ENCODE data around the gene DHPS.

DHPS gene

DNA sequence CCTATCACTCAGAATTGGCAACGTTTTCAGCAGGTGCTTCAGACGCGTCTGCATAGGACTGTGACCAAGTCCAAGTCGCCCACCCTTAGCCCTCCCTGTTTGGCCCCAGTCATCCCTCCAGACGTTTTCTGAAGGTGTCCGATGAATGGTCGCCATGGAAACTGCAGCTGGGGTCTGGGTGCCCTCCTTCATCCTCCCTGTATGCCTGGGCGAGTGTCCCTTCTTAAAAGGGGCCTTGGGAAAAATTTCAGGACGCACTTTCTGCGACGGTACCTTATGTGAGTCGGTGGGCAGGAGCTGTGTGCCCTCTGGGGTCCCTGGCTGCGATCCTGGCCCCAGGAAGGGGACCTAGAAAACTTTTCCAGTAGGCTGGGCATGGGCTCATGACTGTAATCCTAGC is 40.2 kb downstream of the DHPS start:
- DNase-seq, result no peak

DNA sequence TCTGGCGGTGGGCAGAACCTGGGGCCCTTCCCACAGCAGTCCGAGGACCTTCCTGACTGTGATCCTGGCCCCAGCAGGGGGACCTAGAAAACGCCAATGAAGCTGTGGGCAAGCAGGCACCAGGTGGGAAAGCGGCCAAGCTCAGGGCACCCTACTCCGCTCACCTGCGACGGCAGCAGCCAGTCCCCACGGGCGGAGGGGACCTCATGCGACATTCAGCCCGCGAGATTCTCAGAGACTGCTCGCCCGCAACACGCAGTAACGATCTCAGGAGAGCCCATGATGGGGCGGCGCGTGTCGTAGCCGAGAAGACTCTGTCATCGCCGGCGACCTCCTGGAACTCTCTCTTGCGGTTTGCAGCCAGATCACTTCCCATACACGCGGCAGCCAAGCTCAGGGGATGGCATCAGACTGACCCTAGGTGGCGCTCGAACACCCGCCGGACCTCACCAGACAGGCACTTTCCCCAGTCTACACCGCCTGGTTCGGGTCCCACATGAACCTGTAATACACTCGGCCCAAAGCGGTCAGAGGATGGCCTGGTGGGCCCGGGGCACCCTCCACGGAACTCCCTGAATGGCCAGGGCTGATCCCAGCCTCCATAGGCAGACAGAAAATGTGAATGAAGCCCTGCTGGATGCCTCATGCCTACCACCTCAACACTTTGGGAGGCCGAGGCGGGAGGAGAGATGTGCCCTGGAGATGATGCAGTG is 41.6 kb downstream of the DHPS start:
- no peak for DNase-seq

DNA sequence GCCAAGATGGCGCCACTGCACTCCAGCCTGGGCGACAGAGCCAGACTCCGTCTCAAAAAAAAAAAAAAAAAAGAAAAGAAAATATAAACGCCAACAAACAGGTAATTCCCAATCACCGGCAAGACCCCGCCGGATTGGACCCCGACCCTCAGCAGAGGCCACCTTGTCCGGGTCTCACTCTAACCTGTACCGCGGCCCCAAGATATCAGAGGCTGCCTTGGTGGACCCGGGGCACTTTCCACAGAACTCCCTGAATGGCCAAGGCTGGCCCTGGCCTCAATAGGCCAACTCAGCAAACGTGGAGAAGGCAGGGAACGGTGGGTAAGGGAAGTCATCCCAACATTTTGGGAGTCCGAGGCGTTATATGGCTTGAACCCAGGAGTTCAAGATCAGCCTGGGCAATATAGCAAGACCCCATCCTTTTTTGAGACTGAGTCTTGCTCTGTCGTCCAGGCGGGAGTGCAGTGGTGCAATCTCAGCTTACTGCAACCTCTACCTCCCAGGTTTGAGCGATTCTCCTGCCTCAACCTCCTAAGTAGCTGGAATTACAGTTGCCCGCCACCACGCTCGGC is 43.0 kb downstream of the DHPS start:
- no peak for DNase-seq

DNA sequence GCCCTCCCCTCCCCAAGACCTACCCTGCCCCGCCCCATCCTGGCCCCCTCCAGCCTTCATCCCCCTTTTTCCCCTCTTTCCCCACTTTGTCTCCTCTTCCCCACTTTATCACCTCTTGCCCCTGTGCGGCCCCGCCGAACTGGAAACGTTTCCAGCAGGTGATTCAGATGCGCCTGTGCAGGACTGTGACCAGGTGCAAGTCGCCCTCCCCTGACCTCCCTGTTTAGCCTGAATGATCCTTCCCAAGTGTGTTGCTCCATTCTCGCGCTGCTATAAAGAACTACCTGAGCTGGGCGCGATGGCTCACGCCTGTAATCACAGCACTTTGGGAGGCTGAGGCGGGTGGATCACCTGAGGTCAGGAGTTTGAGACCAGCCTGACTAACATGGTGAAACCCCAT is 45.0 kb downstream of the DHPS start:
- DNase-seq, result no peak

DNA sequence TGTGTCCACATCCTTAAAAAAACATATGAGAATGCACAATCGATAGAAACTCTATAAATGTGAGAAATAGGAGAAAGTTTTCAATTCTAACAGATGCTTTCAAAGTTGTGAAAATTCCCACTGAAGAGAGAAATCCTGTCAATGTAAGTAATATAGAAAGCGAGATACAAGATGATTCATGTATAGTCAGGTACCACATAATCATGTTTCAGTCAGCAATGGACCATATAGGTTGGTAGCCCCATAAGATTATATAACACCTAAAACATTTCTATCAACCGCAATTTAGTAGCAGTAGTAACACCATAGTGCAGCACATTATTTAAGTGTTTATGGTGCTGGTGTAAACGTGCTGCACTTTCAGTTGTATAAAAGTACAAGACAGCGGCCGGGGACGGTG is 52.5 kb downstream of the DHPS start:
- DNase-seq, result no peak

DNA sequence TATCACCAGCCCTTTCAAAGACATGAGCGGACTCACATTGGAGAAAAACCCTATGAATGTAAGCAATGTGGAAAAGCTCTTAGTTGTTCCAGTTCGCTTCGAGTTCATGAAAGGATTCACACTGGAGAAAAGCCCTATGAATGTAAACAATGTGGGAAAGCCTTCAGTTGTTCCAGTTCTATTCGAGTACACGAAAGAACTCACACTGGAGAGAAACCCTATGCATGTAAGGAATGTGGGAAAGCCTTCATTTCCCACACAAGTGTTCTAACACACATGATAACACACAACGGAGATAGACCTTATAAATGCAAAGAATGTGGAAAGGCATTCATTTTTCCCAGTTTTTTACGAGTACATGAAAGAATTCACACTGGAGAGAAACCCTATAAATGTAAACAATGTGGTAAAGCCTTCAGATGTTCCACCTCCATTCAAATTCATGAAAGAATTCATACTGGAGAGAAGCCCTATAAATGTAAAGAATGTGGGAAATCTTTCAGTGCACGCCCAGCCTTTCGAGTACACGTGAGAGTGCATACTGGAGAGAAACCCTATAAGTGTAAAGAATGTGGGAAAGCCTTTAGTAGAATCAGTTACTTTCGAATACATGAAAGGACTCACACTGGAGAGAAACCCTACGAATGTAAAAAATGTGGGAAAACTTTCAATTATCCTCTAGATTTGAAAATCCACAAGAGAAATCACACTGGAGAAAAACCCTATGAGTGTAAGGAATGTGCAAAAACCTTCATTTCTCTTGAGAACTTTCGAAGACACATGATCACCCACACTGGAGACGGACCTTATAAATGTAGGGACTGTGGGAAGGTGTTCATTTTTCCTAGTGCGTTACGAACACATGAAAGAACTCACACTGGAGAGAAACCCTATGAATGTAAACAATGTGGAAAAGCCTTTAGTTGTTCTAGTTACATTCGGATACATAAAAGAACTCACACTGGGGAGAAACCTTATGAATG is 53.3 kb downstream of the DHPS start:
- DNase-seq, result no peak

DNA sequence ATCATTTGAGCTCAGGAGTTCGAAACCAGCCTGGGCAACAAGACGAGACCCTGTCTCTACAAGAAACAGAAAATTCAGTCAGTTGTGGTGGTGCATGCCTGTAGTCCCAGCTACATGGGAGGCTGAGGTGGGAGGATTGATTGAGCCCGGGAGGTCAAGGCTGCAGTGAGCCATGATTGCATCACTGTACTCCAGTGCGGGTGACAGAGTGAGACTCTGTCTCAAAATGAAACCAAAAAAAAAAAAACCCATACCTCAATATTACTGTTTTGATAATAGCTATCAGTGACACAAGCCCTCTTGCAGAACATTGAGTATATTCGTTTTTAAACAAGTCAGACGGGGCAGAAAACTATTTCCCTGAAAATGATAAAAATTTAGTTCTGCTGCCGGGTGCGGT is 54.7 kb downstream of the DHPS start:
- no peak for DNase-seq
